Activated CD4-positive, alpha-beta T cell treated with anti-CD3 and anti-CD28 coated beads, Interleukin-2, amount 50 U/mL, for 16 hours (primary cell): ENCODE measurements around the gene PDZD7.
A peak's percentile ranks its signal among the peaks of the same experiment; 100 is the strongest.

Experiments used
- DNase-seq: peaks from one replicate; pipeline ENCODE4 v3.0.0-alpha.2; 2020

The PDZD7 gene

GRCh38 chr10:101031128-101031795 is at the start of gene PDZD7, which contains the start of gene SFXN3:
PDZD7 (minus strand) TSS chr10:101031129; CDS start chr10:101030219, 910 bp downstream.
SFXN3 (plus strand) TSS chr10:101031234; CDS start chr10:101034695, 3,461 bp downstream.
- peak; percentile 96 for DNase-seq

GRCh38 chr10:101079874-101080273 is 48.9 kb upstream of the PDZD7 start:
- DNase-seq = no peak

- no peak for DNase-seq
These were observed 45.7 kb upstream of the PDZD7 start for GRCh38 chr10:101076630-101077029.

- DNase-seq = no peak
These were observed 44.8 kb upstream of the PDZD7 start for GRCh38 chr10:101075775-101076174.

GRCh38 chr10:101073631-101074030 is 42.7 kb upstream of the PDZD7 start:
- no peak for DNase-seq

- DNase-seq = no peak
These were observed 42.0 kb upstream of the PDZD7 start for GRCh38 chr10:101072923-101073322.

GRCh38 chr10:101071885-101072433 is 41.0 kb upstream of the PDZD7 start:
- DNase-seq = no peak

- DNase-seq = no peak
These were observed 40.4 kb upstream of the PDZD7 start for GRCh38 chr10:101071267-101071884.

GRCh38 chr10:101070098-101070497 is 39.2 kb upstream of the PDZD7 start:
- DNase-seq = no peak

GRCh38 chr10:101069441-101069840 is 38.5 kb upstream of the PDZD7 start:
- no peak for DNase-seq

GRCh38 chr10:101067356-101068083 is 36.6 kb upstream of the PDZD7 start:
- peak; percentile 87 for DNase-seq

GRCh38 chr10:101066896-101067355 is 36.0 kb upstream of the PDZD7 start:
- no peak for DNase-seq

GRCh38 chr10:101066146-101066895 is 35.4 kb upstream of the PDZD7 start:
- DNase-seq = peak; percentile 50

GRCh38 chr10:101065481-101066145 is 34.7 kb upstream of the PDZD7 start:
- DNase-seq = no peak

- no peak for DNase-seq
These were observed 33.6 kb upstream of the PDZD7 start for GRCh38 chr10:101064415-101065030.

GRCh38 chr10:101063548-101064414 is 32.9 kb upstream of the PDZD7 start:
- DNase-seq = no peak

GRCh38 chr10:101063050-101063525 is 32.2 kb upstream of the PDZD7 start:
- no peak for DNase-seq

GRCh38 chr10:101062232-101063049 is 31.5 kb upstream of the PDZD7 start:
- peak; percentile 67 for DNase-seq

- no peak for DNase-seq
These were observed 30.8 kb upstream of the PDZD7 start, which contains the start of gene KAZALD1 for GRCh38 chr10:101061624-101062231. KAZALD1 (plus strand) TSS chr10:101061989; CDS start chr10:101062593, 604 bp downstream.
